GM13976 (cell line): ENCODE results near the gene CRNKL1.

ENCODE experiments used
- DNase-seq: peaks from one replicate; pipeline ENCODE4 v3.0.0; 2012; ENCODE audit warnings: low spot score
- CTCF ChIP-seq: IDR thresholded peaks from 2 replicates; pipeline ENCODE4 v1.5.1; 2012; ENCODE audit warnings: borderline replicate concordance, mild to moderate bottlenecking; ENCODE audit not compliant: insufficient read depth; ENCODE audit errors: extremely low read depth, missing control alignments, control extremely low read depth
- in situ Hi-C: fragments of 300-500 bp; cut with MboI; formaldehyde crosslinking; loops from one replicate; pipeline ENCODE4 v1.12.0; 2022; ENCODE audit warnings: low sequenced_read_pairs, mixed read lengths, inconsistent platforms; ENCODE audit not compliant: unreplicated experiment

Gene CRNKL1

GRCh38 chr20:20036756-20037155 lies 15.5 kb downstream of the CRNKL1 start:
- no peak for DNase-seq
- no peak for TF ChIP-seq CTCF
- in situ Hi-C loops: no loop called here

- no peak for TF ChIP-seq CTCF
- no peak for DNase-seq
- in situ Hi-C loops: no loop called here
Measured at GRCh38 chr20:20034486-20034885, 17.8 kb downstream of the CRNKL1 start.

- in situ Hi-C loops: no loop called here
- no peak for DNase-seq
- no peak for TF ChIP-seq CTCF
Measured at GRCh38 chr20:20031790-20032189, 20.5 kb downstream of the CRNKL1 start.

GRCh38 chr20:20027284-20027683 lies 25.0 kb downstream of the CRNKL1 start:
- TF ChIP-seq CTCF: no peak
- DNase-seq: no peak
- in situ Hi-C loops: no loop called here

- in situ Hi-C loops: no loop called here
- DNase-seq: no peak
- TF ChIP-seq CTCF: no peak
Measured at GRCh38 chr20:20024942-20025341, 27.3 kb downstream of the CRNKL1 start.

- in situ Hi-C loops: no loop called here
Measured at GRCh38 chr20:20023395-20023794, 28.9 kb downstream of the CRNKL1 start.

More at GRCh38 chr20:20023395-20023794, 28.9 kb downstream of the CRNKL1 start:
- no peak for TF ChIP-seq CTCF
- DNase-seq: no peak
